Nephron (organoid): Measurements from ENCODE around the gene DIDO1.

Experiments
- H3K27ac Mint-ChIP-seq, 3 experiments: 2 replicates each; pipeline ENCODE4 v1.8.0; 2020; ENCODE audit warnings: mixed read lengths in 3 of 3, mild to moderate bottlenecking in 2 of 3, moderate library complexity in 1 of 3
- H3K27me3 Mint-ChIP-seq: 2 replicates; pipeline ENCODE4 v1.8.0; 2021; ENCODE audit warnings: low read depth, mild to moderate bottlenecking, moderate library complexity, mixed read lengths
- H3K36me3 Mint-ChIP-seq: 2 replicates; pipeline ENCODE4 v1.8.0; 2020; ENCODE audit warnings: low read depth, mixed read lengths
- H3K4me1 Mint-ChIP-seq: 2 replicates; pipeline ENCODE4 v1.8.0; 2020; ENCODE audit warnings: mixed read lengths
- H3K4me3 Mint-ChIP-seq, 3 experiments: 2 replicates each; pipeline ENCODE4 v1.8.0; 2020; ENCODE audit warnings: mild to moderate bottlenecking in 3 of 3, mixed read lengths in 3 of 3, moderate library complexity in 2 of 3
- H3K9me3 Mint-ChIP-seq: 2 replicates; pipeline ENCODE4 v1.8.0; 2020; ENCODE audit warnings: mixed read lengths
- CTCF ChIP-seq, 3 experiments: fragments of 200-600 bp; sonication (generic); IDR thresholded peaks; one replicate each; pipeline ENCODE4 v1.5.0; 2021; ENCODE audit warnings: antibody characterized with exemption in 3 of 3; ENCODE audit not compliant: unreplicated experiment in 3 of 3

Gene DIDO1

GRCh38 chr20:62884556-62884955 is 41.7 kb downstream of the DIDO1 start:
- H3K27me3 Mint-ChIP-seq = peaks cover 4% of the 10 kb centered on the region
- H3K4me3 Mint-ChIP-seq = no peak overlapping the region
- H3K36me3 Mint-ChIP-seq = peaks cover 41% of the 10 kb centered on the region
- no peaks in the 10 kb centered on the region for H3K9me3 Mint-ChIP-seq
- H3K4me1 Mint-ChIP-seq = peaks cover 3% of the 10 kb centered on the region
- no peak overlapping the region for H3K27ac Mint-ChIP-seq
- TF ChIP-seq CTCF (IDR thresholded peaks at IDR 0.05; ENCODE audit: unreplicated experiment in 3 of 3) = no peak

GRCh38 chr20:62882426-62882825 is 43.9 kb downstream of the DIDO1 start:
- no peaks in the 10 kb centered on the region for H3K9me3 Mint-ChIP-seq
- peaks cover 7% of the 10 kb centered on the region for H3K4me1 Mint-ChIP-seq
- no peak for TF ChIP-seq CTCF (IDR thresholded peaks at IDR 0.05; ENCODE audit: unreplicated experiment in 3 of 3)
- H3K27me3 Mint-ChIP-seq = peaks cover 4% of the 10 kb centered on the region
- H3K27ac Mint-ChIP-seq = no peak overlapping the region
- peaks cover 30% of the 10 kb centered on the region for H3K36me3 Mint-ChIP-seq
- no peak overlapping the region for H3K4me3 Mint-ChIP-seq

- Mint-ChIP-seq H3K9me3 (no peaks in the 10 kb centered on the region), H3K36me3 (peaks cover 24% of the 10 kb centered on the region), H3K27ac (no peak overlapping the region), H3K4me3 (no peak overlapping the region), H3K4me1 (peaks cover 8% of the 10 kb centered on the region), H3K27me3 (peaks cover 4% of the 10 kb centered on the region)
- no peak for TF ChIP-seq CTCF (IDR thresholded peaks at IDR 0.05; ENCODE audit: unreplicated experiment in 3 of 3)
These were observed 44.5 kb downstream of the DIDO1 start for GRCh38 chr20:62881662-62882395.

- no peak for TF ChIP-seq CTCF (IDR thresholded peaks at IDR 0.05; ENCODE audit: unreplicated experiment in 3 of 3)
- Mint-ChIP-seq H3K27me3 (peaks cover 4% of the 10 kb centered on the region), H3K27ac (no peak overlapping the region), H3K4me1 (peaks cover 15% of the 10 kb centered on the region), H3K9me3 (no peaks in the 10 kb centered on the region), H3K36me3 (peaks cover 20% of the 10 kb centered on the region), H3K4me3 (no peak overlapping the region)
These were observed 45.2 kb downstream of the DIDO1 start for GRCh38 chr20:62880935-62881661.

- peaks cover 4% of the 10 kb centered on the region for H3K27me3 Mint-ChIP-seq
- H3K4me1 Mint-ChIP-seq = peaks cover 23% of the 10 kb centered on the region
- no peaks in the 10 kb centered on the region for H3K9me3 Mint-ChIP-seq
- TF ChIP-seq CTCF (IDR thresholded peaks at IDR 0.05; ENCODE audit: unreplicated experiment in 3 of 3) = no peak
- H3K27ac Mint-ChIP-seq = no peak overlapping the region
- H3K4me3 Mint-ChIP-seq = no peak overlapping the region
- peaks cover 20% of the 10 kb centered on the region for H3K36me3 Mint-ChIP-seq
These were observed 46.0 kb downstream of the DIDO1 start for GRCh38 chr20:62880147-62880934.
